HepG2 (cell line): ENCODE data around the gene LYRM2. TPM values are rescaled to one million over a fixed set of nuclear protein-coding genes. Genes with fewer than 3 reads are reported as not detected.

Experiments used
- ATAC-seq: fragments of 200-7000 bp; cut with Tn5 transposase; 3 replicates; pipeline ENCODE4 v1.9.1; 2020; ENCODE audit warnings: mild to moderate bottlenecking, moderate library complexity
- BruUV-seq: library from RNA; stranded (reverse); fragments of 400-500 nt; replicated peaks from 2 replicates; lab custom pipeline; 2021; lab: Mats Ljungman, UMichigan
- CTCF ChIA-PET: fragments of 300-600 bp; formaldehyde crosslinking; extraction: SDS; loops from one replicate; lab custom pipeline; 2021; ENCODE audit warnings: low total read pairs, inconsistent platforms, low intra/inter-chr PET ratio; lab: Yijun Ruan, JAX
- POLR2A ChIA-PET: fragments of 350-600 bp; sonication (Branson Sonifier 250); formaldehyde crosslinking; loops from one replicate; lab custom pipeline; 2020; ENCODE audit warnings: antibody characterized with exemption, inconsistent platforms; lab: Yijun Ruan, JAX
- DNase-seq: peaks from one replicate; pipeline ENCODE4 v3.0.0-alpha.2; 2015; ENCODE audit warnings: low spot score
- FAIRE-seq: peaks from 3 replicates; lab custom pipeline; 2011; peaks lifted over from hg19 to GRCh38; lab: Jason Lieb, UNC
- H2AFZ ChIP-seq: one replicate; pipeline ENCODE4 v1.6.1; 2011; ENCODE audit warnings: low read length, inconsistent platforms
- H3K27ac ChIP-seq: fragments of 300-600 bp; 3 replicates; pipeline ENCODE4 v1.8.0; 2011; ENCODE audit warnings: mixed run types, mild to moderate bottlenecking, mixed read lengths, low read length, inconsistent platforms; ENCODE audit not compliant: insufficient read depth; ENCODE audit errors: extremely low read length
- H3K27me3 ChIP-seq, 2 experiments: fragments of 200-600 bp in 1 of 2; 2 replicates in 1 of 2; 3 replicates in 1 of 2; pipeline versions ENCODE4 v1.6.0 to v1.8.0; 2011; ENCODE audit warnings: low read length in 2 of 2, mild to moderate bottlenecking in 2 of 2, moderate library complexity in 2 of 2, inconsistent platforms in 1 of 2; ENCODE audit not compliant: insufficient read depth in 2 of 2, control insufficient read depth in 1 of 2
- H3K36me3 ChIP-seq, 2 experiments: fragments of 200-600 bp in 1 of 2; replicated peaks in 1 of 2; 2 replicates in 1 of 2; 3 replicates in 1 of 2; pipeline versions ENCODE4 v1.5.1 to v1.8.0; 2011; ENCODE audit warnings: low read length in 2 of 2, inconsistent platforms in 1 of 2; ENCODE audit not compliant: insufficient read depth in 2 of 2, control insufficient read depth in 1 of 2
- H3K4me1 ChIP-seq: 2 replicates; pipeline ENCODE4 v1.5.1; 2012; ENCODE audit warnings: low read length, inconsistent platforms; ENCODE audit not compliant: insufficient read depth
- H3K4me2 ChIP-seq: 2 replicates; pipeline ENCODE4 v1.6.0; 2011; ENCODE audit warnings: low read depth, low read length, inconsistent platforms
- H3K4me3 ChIP-seq, 3 experiments: fragments of 200-600 bp in 1 of 3; sonication (generic), shearing (Covaris generic) in 1 of 3; replicated peaks in 1 of 3; 2 replicates each; pipeline ENCODE4 v1.5.1; 2011 to 2016; ENCODE audit warnings: low read length in 3 of 3, inconsistent platforms in 2 of 3, low read depth in 2 of 3, mild to moderate bottlenecking in 2 of 3, control low read depth in 1 of 3, mixed read lengths in 1 of 3; ENCODE audit not compliant: insufficient read depth in 1 of 3
- H3K79me2 ChIP-seq: one replicate; pipeline ENCODE4 v1.6.1; 2011; ENCODE audit warnings: low read length, inconsistent platforms; ENCODE audit not compliant: insufficient read depth
- H3K9ac ChIP-seq: 2 replicates; pipeline ENCODE4 v1.6.0; 2011; ENCODE audit warnings: mild to moderate bottlenecking, low read depth, low read length, inconsistent platforms; ENCODE audit not compliant: insufficient read depth
- H3K9me3 ChIP-seq: 2 replicates; pipeline ENCODE4 v1.5.1; 2012; ENCODE audit warnings: mild to moderate bottlenecking, low read length
- H4K20me1 ChIP-seq: 2 replicates; pipeline ENCODE4 v1.6.0; 2011; ENCODE audit warnings: inconsistent platforms, mild to moderate bottlenecking, low read length, moderate library complexity; ENCODE audit not compliant: insufficient read depth
- FOXK2 ChIP-seq: fragments of 450-650 bp; IDR thresholded peaks from 2 replicates; pipeline ENCODE4 v1.6.1; 2016
- GLI4 ChIP-seq: sonication (generic); formaldehyde crosslinking; IDR thresholded peaks from 2 replicates; pipeline ENCODE4 v1.5.1; 2020; ENCODE audit warnings: missing genetic modification reagents, mild to moderate bottlenecking, moderate library complexity, borderline replicate concordance
- HDAC1 ChIP-seq: sonication (generic); formaldehyde crosslinking; IDR thresholded peaks from 2 replicates; pipeline ENCODE4 v1.5.1; 2020; ENCODE audit warnings: mild to moderate bottlenecking, missing genetic modification reagents
- REPIN1 ChIP-seq: sonication (generic); formaldehyde crosslinking; IDR thresholded peaks from 2 replicates; pipeline ENCODE4 v1.8.0; 2022; ENCODE audit warnings: missing genetic modification reagents, low read depth, mild to moderate bottlenecking, borderline replicate concordance
- RFX5 ChIP-seq: IDR thresholded peaks from 2 replicates; pipeline ENCODE4 v1.6.1; 2011; ENCODE audit warnings: low read depth, low read length, improper control_type of control experiment
- RXRA ChIP-seq: sonication (generic); formaldehyde crosslinking; IDR thresholded peaks from 2 replicates; pipeline ENCODE4 v1.5.1; 2020; ENCODE audit warnings: missing genetic modification reagents
- ZFAT ChIP-seq: sonication (generic); formaldehyde crosslinking; conservative IDR thresholded peaks from 2 replicates; pipeline ENCODE4 v1.8.1; 2023; ENCODE audit warnings: missing genetic modification reagents, inconsistent platforms
- ZNF557 ChIP-seq: sonication (generic); formaldehyde crosslinking; IDR thresholded peaks from 2 replicates; pipeline ENCODE4 v1.4.0; 2020; ENCODE audit warnings: missing genetic modification reagents
- ZNF775 ChIP-seq: sonication (generic); formaldehyde crosslinking; IDR thresholded peaks from 2 replicates; pipeline ENCODE4 v1.4.0; 2020; ENCODE audit warnings: missing genetic modification reagents, mild to moderate bottlenecking, moderate library complexity, borderline replicate concordance
- ZNF792 ChIP-seq: IDR thresholded peaks from 2 replicates; pipeline ENCODE4 v1.6.1; 2016
- WGBS: methylation state at CpG from one replicate; pipeline ENCODE4 v1.1.6; 2017; ENCODE audit warnings: low lambda C conversion rate; 5-methylcytosine and 5-hydroxymethylcytosine counted together
- in situ Hi-C: cut with HindIII; loops from 2 replicates; pipeline ENCODE4 v1.10.0; 2017; ENCODE audit warnings: low pct_unique_long_range_greater_than_20kb; ENCODE audit not compliant: extremely low pct_ligation_motif_present
- intact Hi-C: fragments of 100-400 bp; cut with micrococcal nuclease; formaldehyde crosslinking; loops from one replicate; pipeline ENCODE4 v1.10.0; 2022; ENCODE audit not compliant: unreplicated experiment
- polyA plus RNA-seq, 8 experiments: library from polyadenylated mRNA; depleted of rRNA in 3 of 8; stranded (reverse) in 7 of 8; unstranded in 1 of 8; fragments of >200 nt; fragmentation: Illumina TruSeq in 4 of 8; extraction: Trizol in 4 of 8; gene quantifications; 2 replicates each; pipeline versions ENCODE4 v1.2.1 to v1.2.3, GENCODE V29; 2011 to 2016; ENCODE audit warnings: low read depth in 4 of 8, missing spikeins in 1 of 8, mixed read lengths in 1 of 8; ENCODE audit not compliant: insufficient read depth in 1 of 8
- total RNA-seq, 5 experiments: library from RNA; depleted of rRNA; stranded (reverse); fragments of >200 nt; fragmentation: Illumina TruSeq; extraction: Trizol; gene quantifications; 2 replicates each; pipeline ENCODE4 v1.2.3, GENCODE V29; 2016; ENCODE audit warnings: low read depth in 1 of 5
- TF ChIP-seq, protein P1 (sequence below): sonication (generic); formaldehyde crosslinking; IDR thresholded peaks from 2 replicates; pipeline ENCODE4 v1.5.0; 2020; ENCODE audit warnings: mild to moderate bottlenecking, missing genetic modification reagents
- TF ChIP-seq, protein P2 (sequence below): sonication (generic); formaldehyde crosslinking; conservative IDR thresholded peaks from 2 replicates; pipeline ENCODE4 v1.4.0; 2020; ENCODE audit warnings: missing genetic modification reagents
- TF ChIP-seq, protein P3 (sequence below): sonication (generic); formaldehyde crosslinking; IDR thresholded peaks from 2 replicates; pipeline ENCODE4 v1.5.0; 2020; ENCODE audit warnings: mild to moderate bottlenecking, missing genetic modification reagents
- TF ChIP-seq, protein P4 (sequence below): sonication (generic); formaldehyde crosslinking; IDR thresholded peaks from 2 replicates; pipeline ENCODE4 v1.8.1; 2023; ENCODE audit warnings: mild to moderate bottlenecking, missing genetic modification reagents, borderline replicate concordance
- TF ChIP-seq, protein P5 (sequence below): sonication (generic); formaldehyde crosslinking; IDR thresholded peaks from 2 replicates; pipeline ENCODE4 v1.8.0; 2022; ENCODE audit warnings: mild to moderate bottlenecking, missing genetic modification reagents, borderline replicate concordance

The LYRM2 gene
- total and polyA plus RNA-seq, 2 of the 13 experiments (the other 11 are each of a cell fraction or from before 2014, with no cell fraction given), result 17.8 to 32.6 TPM

DNA sequence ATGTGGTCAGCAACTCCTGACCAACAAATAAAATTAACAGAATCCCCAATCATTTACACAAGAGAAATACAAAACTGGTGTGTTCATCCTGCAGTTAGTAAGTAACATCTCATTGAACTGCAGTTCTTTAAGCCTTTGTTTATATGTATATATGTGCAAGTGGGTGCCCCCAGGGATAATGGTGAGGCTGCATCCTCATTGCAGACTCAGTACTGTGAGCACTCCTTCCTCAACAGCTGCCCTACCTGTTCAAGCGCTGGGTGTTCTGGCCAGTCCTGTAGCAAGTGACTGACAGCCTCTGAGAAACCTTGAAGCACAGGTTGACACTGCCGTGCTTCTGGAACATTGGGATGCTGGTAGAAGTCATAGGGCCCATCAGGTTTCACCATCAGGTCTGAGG is 49.8 kb upstream of the LYRM2 start:
- no peaks in the 10 kb centered on the region for H4K20me1 ChIP-seq
- DNase-seq, result no peak
- no peaks in the 10 kb centered on the region for H3K79me2 ChIP-seq
- no peak overlapping the region for H3K4me2 ChIP-seq
- CTCF ChIA-PET, result no interaction called here
- no peak overlapping the region for H3K27ac ChIP-seq
- ATAC-seq, result no peak
- H3K4me3 ChIP-seq, result no peak overlapping the region
- H3K4me1 ChIP-seq, result no peaks in the 10 kb centered on the region
- H3K9ac ChIP-seq, result no peak overlapping the region
- peaks cover 43 to 89% of the 10 kb centered on the region in 2 experiments for H3K36me3 ChIP-seq
- in situ Hi-C loops, result no loop called here
- 93% methylated on average over 2 of the region's 2 CpGs for WGBS
- FAIRE-seq, result no peak
- BruUV-seq, result no TSS peak
- no peaks in the 10 kb centered on the region for H3K27me3 ChIP-seq
- intact Hi-C loops, result no loop called here
- H2AFZ ChIP-seq, result no peak overlapping the region
- POLR2A ChIA-PET, result no interaction called here
- H3K9me3 ChIP-seq, result no peaks in the 10 kb centered on the region
- TF ChIP-seq, protein P1, sequence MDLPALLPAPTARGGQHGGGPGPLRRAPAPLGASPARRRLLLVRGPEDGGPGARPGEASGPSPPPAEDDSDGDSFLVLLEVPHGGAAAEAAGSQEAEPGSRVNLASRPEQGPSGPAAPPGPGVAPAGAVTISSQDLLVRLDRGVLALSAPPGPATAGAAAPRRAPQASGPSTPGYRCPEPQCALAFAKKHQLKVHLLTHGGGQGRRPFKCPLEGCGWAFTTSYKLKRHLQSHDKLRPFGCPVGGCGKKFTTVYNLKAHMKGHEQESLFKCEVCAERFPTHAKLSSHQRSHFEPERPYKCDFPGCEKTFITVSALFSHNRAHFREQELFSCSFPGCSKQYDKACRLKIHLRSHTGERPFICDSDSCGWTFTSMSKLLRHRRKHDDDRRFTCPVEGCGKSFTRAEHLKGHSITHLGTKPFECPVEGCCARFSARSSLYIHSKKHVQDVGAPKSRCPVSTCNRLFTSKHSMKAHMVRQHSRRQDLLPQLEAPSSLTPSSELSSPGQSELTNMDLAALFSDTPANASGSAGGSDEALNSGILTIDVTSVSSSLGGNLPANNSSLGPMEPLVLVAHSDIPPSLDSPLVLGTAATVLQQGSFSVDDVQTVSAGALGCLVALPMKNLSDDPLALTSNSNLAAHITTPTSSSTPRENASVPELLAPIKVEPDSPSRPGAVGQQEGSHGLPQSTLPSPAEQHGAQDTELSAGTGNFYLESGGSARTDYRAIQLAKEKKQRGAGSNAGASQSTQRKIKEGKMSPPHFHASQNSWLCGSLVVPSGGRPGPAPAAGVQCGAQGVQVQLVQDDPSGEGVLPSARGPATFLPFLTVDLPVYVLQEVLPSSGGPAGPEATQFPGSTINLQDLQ (CRISPR knock-in tag), result no peak
- TF ChIP-seq RXRA (CRISPR knock-in tag) (no peak), ZFAT (CRISPR knock-in tag) (no peak), REPIN1 (CRISPR knock-in tag) (no peak), RFX5 (no peak), FOXK2 (no peak), ZNF792 (CRISPR knock-in tag) (no peak), HDAC1 (CRISPR knock-in tag) (no peak), ZNF775 (CRISPR knock-in tag) (no peak), GLI4 (CRISPR knock-in tag) (no peak), ZNF557 (CRISPR knock-in tag) (no peak)
- TF ChIP-seq, protein P2, sequence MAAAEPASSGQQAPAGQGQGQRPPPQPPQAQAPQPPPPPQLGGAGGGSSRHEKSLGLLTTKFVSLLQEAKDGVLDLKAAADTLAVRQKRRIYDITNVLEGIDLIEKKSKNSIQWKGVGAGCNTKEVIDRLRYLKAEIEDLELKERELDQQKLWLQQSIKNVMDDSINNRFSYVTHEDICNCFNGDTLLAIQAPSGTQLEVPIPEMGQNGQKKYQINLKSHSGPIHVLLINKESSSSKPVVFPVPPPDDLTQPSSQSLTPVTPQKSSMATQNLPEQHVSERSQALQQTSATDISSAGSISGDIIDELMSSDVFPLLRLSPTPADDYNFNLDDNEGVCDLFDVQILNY, result no peak
- TF ChIP-seq, protein P3, sequence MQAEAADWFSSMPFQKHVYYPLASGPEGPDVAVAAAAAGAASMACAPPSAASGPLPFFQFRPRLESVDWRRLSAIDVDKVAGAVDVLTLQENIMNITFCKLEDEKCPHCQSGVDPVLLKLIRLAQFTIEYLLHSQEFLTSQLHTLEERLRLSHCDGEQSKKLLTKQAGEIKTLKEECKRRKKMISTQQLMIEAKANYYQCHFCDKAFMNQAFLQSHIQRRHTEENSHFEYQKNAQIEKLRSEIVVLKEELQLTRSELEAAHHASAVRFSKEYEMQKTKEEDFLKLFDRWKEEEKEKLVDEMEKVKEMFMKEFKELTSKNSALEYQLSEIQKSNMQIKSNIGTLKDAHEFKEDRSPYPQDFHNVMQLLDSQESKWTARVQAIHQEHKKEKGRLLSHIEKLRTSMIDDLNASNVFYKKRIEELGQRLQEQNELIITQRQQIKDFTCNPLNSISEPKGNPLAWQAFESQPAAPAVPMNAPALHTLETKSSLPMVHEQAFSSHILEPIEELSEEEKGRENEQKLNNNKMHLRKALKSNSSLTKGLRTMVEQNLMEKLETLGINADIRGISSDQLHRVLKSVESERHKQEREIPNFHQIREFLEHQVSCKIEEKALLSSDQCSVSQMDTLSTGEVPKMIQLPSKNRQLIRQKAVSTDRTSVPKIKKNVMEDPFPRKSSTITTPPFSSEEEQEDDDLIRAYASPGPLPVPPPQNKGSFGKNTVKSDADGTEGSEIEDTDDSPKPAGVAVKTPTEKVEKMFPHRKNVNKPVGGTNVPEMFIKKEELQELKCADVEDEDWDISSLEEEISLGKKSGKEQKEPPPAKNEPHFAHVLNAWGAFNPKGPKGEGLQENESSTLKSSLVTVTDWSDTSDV (CRISPR knock-in tag), result no peak
- TF ChIP-seq, protein P4, sequence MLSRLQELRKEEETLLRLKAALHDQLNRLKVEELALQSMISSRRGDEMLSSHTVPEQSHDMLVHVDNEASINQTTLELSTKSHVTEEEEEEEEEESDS (CRISPR knock-in tag), result no peak
- TF ChIP-seq, protein P5, sequence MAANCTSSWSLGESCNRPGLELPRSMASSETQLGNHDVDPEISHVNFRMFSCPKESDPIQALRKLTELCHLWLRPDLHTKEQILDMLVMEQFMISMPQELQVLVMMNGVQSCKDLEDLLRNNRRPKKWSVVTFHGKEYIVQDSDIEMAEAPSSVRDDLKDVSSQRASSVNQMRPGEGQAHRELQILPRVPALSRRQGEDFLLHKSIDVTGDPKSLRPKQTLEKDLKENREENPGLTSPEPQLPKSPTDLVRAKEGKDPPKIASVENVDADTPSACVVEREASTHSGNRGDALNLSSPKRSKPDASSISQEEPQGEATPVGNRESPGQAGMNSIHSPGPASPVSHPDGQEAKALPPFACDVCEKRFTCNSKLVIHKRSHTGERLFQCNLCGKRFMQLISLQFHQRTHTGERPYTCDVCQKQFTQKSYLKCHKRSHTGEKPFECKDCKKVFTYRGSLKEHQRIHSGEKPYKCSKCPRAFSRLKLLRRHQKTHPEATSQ (CRISPR knock-in tag), result no peak
